ENCODE data around the gene ZNF561.
"Not testable (repeated sequence)": the region's sequence is repeated elsewhere in the genome, so short reads cannot be mapped to it uniquely, and the experiment has no call there.

The ZNF561 gene

DNA sequence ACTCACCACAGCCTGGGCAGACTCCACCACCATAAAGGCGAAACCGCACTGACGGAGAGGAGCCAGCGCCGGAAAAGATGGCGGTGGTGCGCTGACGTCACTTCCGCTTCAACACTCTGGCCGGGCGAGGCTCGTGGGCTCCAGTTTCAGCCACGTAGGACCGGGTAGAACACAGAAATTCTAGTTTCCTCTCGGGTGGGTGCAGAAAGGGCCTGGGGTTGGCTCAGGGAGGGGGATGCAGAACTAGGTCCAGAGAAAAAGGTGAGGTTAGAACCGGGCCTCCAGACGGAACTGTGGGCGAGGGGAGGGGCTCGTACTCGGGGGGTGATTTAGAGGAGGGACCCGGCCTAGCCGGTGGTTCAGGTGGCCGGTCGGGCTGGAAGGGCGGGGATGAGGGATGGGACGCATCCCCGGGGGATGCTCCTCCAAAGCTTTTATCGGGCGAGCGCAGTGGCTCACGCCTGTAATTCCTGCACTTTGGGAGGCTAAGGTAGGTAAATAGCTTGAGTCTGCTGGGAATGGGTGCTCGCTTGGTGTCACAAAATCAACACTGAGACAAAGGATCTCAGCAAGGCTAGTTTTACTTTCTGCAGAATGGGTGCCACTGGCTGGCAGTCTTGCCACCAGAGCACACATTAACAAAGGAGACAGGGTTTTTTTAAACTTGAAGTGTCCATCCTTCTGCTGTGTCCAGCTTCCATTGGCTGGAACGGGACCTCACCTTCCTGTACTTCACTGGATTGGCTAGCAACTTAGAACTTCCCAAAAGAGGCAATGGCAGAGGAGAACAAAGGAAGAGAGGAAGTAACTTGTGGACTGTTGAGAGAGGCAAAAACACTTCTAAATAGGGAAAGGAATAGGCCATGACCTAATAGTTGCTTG, at the start of gene ZNF561:
ZNF561 (minus strand) TSS at position 77 of the 882 bp plus-strand sequence. CDS start 1,776 bp downstream, outside the sequence.
- peak; percentile 77 for DNase-seq (ENCODE audit: low spot score)

DNA sequence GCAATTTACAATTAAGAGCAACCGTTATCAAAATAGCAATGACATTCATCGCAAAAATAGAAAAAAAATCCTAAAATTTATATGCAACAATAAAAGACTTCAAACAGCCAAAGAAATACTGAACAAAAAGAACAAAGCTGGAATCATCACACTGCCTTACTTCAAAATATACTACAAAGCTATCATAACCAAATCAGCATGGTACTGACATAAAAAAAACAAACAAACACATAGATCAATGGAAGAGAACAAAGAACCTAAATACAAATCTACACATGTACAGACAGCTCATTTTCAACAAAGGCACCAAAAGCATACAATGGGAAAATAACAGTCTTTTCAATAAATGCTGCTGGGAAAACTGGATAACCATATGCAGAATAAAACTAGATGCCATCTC, 47.5 kb upstream of the ZNF561 start:
- DNase-seq (ENCODE audit: low spot score), result no peak

DNA sequence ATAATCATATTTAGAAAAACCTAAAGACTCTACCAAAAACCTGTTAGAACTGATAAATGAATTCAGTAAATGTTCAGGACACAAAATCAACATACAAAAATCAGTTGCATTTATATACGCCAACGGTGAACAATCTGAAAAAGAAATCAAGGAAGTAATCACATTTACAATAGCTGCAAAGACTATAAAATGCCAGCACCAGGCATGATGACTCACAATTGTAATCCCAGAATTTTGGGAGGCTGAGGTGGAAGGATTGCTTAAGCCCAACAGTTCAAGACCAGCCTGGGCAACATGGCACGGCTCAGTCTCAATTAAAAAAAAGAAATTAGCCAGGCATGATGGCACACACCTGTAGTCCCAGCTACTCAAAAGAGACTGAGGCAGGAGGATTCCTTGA, 46.9 kb upstream of the ZNF561 start:
- DNase-seq (ENCODE audit: low spot score), result no peak

DNA sequence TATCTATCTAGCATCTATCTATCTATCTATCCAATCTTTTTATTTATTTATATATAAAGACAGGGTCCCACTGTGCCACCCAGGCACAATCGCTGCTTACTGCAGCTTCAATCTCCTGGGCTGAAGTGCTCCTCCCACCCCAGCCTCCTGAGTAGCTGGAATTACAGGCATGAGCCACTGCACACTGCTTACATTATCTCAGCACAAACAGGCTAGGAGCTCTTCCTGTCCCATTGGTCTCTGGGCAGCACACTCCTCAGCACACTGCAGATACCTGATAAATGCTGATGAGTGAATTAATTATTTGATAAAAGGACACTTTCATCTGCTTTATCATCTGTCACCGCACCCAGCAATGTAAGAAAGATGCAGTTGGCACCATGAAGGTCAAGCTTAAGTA, 37.7 kb upstream of the ZNF561 start:
- DNase-seq (ENCODE audit: low spot score), result no peak

DNA sequence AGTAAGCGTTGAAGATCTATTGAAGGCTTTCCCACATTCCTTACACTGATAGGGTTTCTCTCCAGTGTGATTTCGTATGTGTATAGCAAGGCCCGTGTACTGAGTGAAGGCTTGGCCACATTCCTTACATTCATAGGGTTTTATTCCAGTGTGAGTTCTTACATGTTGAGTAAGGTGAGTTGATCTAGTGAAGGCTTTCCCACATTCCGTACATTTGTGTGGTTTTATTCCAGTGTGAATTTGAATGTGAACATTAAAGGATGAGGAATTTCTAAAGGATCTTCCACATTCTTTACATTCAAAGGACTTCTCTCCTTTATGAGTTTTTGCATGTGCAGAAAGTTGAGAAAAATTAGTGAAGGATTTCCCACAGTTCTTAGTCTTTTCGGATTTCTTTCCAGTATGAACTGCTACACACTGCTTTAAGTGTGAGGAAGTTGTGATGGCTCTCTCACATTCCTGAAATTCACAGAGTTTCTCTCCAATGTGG, 32.1 kb upstream of the ZNF561 start:
- not testable (repeated sequence) for DNase-seq (ENCODE audit: low spot score)

DNA sequence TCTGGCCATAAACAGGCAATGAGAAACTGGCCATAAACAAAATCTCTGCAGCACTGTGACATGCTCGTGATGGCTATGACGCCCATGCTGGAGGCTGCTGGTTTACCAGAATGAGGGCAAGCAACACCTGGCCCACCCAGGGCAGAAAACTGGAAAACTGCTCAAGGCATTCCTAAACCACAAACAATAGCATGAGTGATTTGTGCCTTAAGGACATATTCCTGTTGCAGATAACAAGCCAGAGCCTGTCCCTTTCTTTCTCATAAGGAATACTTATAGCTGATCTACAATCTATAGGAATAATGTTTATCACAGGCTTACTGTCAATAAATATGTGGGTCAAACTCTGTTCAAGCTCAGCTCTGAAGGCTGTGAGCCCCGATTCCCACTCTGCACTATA, 30.4 kb upstream of the ZNF561 start:
- not testable (repeated sequence) for DNase-seq (ENCODE audit: low spot score)

DNA sequence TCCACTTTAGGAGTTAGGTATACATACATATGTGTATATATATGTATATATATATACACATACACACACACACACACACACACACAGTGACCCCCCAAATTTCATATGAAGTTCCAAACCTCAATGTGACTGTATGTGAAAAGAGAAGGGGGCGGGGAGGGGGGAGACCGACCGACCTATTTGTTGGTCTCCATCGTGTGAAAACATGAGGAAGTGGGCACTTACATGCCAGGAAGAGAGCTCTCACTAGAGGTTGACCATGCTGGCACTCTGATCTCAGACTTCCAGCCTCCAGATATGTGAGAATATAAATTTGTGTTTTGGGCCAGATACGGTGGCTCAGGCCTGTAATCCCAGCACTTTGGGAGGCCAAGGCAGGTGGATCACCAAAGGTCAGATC, 29.3 kb upstream of the ZNF561 start:
- no peak for DNase-seq (ENCODE audit: low spot score)

DNA sequence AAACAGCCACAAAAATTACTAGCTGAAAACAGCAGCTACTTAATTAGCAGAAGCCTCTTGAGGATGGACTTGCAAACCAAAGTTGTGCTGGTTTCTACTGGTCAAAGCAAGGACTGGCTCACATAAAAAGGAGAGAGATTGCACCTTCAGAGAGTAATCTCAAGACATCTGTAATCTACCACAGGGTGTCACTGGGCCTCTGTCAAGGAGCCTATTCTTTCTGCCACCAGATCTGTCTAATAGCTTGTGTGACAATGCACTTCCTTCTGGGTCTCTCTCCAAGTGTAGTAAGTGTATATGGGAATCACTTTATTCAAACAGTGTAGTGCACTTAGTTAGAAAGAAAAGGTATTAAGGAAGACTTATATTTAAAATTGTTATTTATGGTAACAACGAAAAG, 24.4 kb upstream of the ZNF561 start:
- DNase-seq (ENCODE audit: low spot score), result no peak

DNA sequence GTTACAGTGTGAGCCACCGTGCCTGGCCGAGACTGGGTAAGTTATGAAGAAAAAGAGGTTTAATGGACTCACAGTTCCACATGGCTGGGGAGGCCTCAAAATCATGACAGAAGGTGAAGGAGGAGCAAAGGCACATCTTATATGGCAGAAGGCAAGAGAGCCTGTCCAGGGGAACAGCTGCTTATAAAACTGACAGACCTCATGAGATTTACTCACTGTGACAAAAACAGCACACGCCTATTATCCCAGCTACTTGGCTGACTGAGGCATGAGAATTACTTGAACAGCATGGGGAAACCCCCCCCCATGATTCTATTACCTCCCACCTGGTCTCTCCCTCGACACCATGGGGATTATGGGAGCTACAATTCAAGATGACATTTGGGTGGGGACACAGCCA, 23.4 kb upstream of the ZNF561 start:
- DNase-seq (ENCODE audit: low spot score), result no peak

DNA sequence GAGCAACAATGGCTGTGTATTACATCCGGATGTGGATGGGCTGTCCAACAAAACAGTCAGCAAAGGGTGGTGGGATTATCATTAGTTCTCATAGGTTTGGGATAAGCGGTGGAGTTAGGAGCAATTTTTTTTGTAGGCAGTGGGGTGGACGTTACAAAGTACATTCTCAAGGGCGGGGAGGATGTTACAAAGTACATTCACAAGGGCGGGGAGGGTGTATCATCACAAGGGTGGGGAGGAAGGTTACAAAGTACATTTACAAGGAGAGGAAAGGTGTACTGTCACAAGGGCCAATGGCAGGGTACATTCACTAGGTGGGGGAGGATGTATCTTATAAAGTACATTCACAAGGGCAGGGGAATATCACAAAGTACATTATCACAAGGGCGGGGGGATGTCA, 20.8 kb upstream of the ZNF561 start:
- DNase-seq (ENCODE audit: low spot score), result no peak

DNA sequence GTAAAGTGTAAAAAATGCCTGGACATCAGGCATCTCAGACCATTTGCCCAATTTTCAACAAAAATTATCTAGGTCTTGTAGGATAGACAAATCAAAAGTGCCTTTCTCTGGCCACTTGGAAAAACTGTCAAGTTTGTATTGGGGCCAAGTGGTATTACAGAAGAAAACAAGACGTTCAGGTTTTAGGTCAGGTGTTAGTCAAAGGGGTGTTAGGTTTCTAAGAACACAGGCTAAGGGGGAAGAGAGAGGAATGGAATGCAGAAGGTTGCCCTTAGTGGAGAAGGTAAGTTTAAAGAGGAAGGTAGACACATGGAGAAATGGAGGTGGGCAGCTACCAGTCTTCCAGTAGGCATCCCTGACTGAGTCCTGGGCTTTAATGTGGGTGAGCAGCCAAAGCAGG, 19.9 kb upstream of the ZNF561 start:
- DNase-seq (ENCODE audit: low spot score), result no peak

DNA sequence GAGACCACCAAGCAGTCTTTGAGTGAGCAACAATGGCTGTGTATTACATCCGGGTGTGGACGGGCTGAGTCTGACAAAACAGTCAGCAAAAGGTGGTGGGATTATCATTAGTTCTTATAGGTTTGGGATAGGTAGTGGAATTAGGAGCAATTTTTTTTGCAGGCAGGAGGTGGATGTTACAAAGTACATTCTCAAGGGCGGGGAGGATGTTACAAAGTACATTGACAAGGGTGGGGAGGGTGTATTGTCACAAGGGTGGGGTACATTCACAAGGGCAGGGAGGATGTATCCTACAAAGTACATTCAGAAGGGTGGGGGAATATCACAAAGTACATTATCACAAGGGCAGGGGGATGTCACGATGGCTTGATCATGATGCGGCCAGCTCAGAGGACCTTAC, 15.0 kb upstream of the ZNF561 start:
- no peak for DNase-seq (ENCODE audit: low spot score)

DNA sequence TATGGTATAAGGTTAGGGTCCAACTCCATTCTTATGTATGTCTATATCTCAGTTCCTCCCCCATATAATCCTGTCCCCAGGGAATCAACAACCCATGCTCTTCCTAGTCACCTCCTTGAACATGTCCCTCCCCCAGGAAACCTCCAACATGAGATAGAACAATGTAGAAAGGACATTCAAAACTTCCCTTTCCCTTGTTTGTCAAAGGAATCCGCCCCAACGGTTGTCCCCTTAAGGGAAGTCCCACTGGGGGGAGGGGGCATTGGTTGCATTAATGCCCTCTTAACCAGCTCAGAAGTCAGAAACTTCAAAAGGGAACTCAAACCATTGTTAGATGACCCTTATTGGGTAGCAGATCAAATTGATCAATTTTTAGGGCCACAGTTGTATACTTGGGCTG, 6.8 kb upstream of the ZNF561 start:
- no peak for DNase-seq (ENCODE audit: low spot score)

DNA sequence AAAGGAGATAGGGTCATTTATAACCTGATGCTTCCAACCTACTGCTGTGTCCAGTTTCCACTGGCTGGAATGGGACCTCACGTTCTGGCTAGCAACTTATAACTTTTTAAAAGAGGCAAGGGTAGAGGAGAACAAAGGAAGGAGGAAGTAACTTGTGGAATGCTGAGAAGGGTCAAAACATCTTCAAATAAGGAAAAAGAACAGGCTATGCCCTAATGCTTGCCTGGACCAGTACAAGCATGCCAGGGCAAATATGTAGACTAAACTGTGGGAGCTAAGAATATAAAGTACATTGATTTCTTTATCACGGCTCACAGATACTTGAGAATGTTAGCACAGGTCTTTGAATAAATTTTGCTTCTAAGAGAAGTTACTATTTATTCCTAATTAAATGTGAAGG, 1.5 kb upstream of the ZNF561 start:
- DNase-seq (ENCODE audit: low spot score), result no peak

DNA sequence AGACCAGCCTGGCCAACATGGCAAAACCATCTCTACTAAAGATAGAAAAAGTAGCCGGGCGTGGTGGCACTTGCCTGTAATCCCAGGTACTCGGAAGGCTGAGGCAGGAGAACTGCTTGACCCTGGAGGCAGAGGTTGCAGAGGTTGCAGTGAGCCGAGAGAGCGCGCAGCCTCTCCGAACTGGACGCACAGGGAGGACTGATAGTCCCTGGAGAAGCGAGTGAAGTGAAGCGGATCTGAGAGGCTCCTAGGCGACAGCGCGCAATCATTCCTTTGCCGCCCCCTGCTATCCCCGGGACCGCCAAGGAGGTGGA, 233 bp downstream of the ZNF561 start:
- DNase-seq (ENCODE audit: low spot score), result no peak

DNA sequence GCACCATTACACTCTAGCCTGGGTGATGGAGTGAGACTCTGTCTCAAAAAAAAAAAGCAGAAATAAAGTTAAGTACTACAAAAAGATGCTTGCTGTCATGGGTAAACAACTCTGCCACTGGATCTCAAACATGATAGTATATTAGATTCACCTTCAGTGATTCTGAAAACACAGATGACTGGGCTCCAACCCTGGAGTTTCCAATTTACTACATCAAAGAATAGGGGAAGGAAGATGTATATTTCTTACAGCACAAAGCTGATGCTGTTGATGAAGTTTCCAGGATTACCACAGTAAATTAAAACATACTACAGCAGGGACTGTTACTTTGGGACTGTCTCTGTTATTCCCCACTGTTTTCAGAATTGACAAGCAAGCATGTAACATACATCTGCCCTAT, 5.2 kb downstream of the ZNF561 start:
- DNase-seq (ENCODE audit: low spot score), result no peak

DNA sequence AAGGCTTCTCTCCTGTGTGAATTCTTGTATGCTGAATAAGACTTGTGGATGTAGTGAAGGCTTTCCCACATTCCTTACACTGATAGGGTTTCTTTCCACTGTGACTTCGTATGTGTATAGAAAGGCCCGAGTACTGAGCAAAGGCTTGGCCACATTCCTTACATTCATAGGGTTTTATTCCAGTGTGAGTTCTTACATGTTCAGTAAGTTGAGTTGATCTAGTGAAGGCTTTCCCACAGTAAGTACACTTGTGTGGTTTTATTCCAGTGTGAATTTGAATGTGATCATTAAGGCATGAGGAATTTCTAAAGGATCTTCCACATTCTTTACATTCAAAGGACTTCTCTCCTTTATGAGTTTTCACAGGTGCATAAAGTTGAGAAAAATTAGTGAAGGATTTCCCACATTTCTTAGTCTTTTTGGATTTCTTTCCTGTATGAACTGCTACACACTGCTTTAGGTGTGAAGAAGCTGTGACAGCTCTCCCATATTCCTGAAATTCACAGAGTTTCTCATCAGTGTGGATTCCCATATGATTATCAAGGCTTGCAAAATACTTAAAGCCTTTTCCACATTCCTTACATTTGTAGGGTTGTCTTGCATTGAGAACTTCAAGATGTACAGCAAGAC, 10.4 kb downstream of the ZNF561 start:
- no peak for DNase-seq (ENCODE audit: low spot score)

DNA sequence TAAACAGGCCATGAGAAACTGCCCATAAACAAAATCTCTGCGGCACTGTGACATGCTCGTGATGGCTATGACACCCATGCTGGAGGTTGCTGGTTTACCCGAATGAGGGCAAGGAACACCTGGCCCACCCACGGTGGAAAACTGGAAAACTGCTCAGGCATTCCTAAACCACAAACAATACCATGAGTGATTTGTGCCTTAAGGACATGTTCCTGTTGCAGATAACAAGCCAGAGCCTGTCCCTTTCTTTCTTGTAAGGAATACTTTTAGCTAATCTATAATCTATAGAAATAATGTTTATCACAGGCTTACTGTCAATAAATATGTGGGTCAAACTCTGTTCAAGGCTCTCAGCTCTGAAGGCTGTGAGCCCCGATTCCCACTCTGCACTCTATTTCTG, 12.1 kb downstream of the ZNF561 start:
- DNase-seq (ENCODE audit: low spot score), result no peak

DNA sequence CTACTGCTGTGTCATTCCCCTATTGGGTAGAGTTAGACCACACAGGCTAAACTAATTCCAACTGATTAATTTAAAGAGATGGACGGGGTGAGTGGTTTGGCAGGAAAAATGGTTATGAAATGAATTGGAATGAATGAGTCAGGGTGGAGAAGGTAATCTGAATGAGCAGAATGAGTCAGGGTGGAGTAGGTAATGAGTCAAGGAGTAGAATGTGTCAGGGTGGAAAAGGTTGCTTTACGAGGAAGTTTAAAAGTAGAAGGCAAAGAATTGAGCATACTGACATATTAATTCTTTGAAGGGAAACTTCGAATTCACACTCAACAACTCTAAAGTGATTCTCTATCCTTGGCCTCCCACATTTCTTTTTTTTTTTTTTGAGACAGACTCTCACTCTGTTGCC, 24.0 kb downstream of the ZNF561 start:
- DNase-seq (ENCODE audit: low spot score), result no peak

DNA sequence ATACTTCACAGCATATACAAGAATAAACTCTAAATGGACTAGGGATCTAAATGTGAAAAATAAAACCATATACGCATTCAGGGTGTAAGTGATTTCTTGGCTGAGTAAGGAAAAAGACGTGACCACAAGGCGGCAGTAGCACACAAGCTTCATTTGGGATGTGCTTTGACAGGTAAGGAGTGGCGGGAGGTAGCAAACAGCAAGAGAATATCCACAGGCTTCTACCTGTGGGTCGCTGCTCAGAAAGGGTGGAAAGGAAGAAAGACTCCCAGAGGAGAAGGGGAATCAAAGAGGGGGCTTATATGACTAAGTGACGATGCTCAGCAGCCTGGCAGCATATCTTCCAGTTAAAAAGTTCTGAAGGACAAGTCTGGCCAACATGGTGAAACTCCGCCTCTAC, 34.3 kb downstream of the ZNF561 start:
- DNase-seq (ENCODE audit: low spot score), result peak; percentile 46

DNA sequence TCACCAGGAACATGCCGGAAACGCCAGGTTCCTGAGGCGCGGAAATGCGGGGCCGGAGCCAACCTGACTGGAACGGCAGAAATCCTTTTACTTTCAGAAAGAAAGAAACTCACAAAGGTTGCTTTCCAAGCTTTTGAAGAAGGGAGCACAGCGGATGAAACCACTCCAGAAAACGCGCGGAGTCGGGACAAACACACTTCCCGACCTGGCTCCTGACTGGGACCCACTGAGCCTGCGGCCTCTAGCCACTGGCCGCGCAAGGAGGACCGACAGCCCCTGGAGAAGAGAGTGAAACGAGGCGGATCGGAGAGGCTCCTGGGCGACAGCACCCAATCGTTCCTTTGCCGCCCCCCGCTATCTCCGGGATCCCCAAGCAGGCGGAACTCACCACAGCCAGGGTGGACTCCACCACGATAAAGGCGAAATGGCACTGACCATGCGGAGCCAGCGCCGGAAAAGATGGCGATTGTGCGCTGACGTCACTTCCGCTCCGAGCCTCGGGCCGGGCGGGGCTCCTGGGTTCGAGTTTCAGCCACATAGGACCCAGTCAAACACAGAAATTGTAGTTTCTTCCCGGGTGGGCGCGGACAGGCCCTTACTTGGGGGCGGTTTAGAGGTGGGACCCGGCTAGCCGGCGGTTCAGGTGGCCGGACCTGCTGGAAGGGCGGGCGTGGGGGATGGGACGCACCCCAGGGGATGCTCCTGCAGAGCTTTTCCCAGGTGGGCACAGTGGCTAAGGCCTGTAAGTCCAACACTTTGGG, 36.8 kb downstream of the ZNF561 start, which contains the start of gene ZNF121:
ZNF121 (minus strand) TSS at position 432 of the 761 bp plus-strand sequence. CDS start 16,407 bp downstream, outside the sequence.
- DNase-seq (ENCODE audit: low spot score), result peak; percentile 71

DNA sequence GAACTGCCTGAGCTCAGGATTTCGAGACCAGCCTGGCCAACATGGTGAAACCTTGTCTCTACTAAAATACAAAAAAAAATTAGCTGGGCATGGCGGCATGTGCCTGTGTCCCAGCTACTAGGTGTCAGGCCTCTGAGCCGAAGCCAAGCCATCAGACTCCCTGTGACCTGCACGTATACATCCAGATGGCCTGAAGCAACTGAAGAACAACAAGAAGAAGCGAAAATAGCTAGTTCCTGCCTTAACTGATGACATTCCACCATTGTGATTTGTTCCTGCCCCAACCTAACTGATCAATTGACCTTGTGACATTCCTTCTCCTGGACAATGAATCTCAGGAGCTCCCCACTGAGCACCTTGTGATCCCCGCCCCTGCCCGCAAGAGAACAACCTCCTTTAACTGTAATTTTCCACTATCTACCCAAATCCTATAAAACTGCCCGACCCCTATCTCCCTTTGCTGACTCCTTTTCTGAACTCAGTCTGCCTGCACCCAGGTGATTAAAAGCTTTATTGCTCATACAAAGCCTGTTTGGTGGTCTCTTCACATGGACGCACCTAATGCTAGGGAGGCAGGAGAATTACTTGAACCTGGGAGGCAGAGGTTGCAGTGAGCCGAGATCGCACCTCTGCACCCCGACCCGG, 38.8 kb downstream of the ZNF561 start:
- DNase-seq (ENCODE audit: low spot score), result not testable (repeated sequence)

Data from kidney capillary endothelial cell (primary cell).